HG02759 (cell line): ENCODE results near the gene FAM135A.
"Not testable (repeated sequence)": the region's sequence is repeated elsewhere in the genome, so short reads cannot be mapped to it uniquely, and the experiment has no call there.

Experiments
- ATAC-seq: cut with Tn5 transposase; IDR thresholded peaks from one replicate; pipeline ENCODE4 v1.9.1; 2021; ENCODE audit warnings: mild to moderate bottlenecking, moderate library complexity; ENCODE audit not compliant: unreplicated experiment

The FAM135A gene

GRCh38 chr6:70531133-70531532 lies 117.8 kb downstream of the FAM135A start:
- no peak for ATAC-seq

GRCh38 chr6:70537266-70537665 lies 124.0 kb downstream of the FAM135A start:
- ATAC-seq, result no peak

DNA sequence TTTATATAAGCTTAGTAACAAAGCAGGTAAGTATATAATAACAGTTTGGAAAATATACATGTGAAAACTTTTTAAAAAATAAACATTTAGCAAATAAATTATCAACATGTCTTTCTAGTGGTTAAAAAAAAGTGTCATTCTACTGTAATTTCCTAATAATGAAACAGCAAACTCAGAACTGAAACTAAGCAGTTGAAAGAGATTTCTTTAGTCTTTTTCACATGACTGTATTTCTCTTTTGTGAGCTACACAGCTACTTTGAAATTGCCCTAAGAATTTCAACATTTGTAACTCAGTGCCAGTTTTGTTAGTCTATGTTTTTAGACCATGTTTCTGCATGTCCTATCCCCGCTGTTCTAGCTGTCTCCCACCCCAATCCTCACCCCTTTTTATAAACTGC lies 125.1 kb downstream of the FAM135A start:
- peak; percentile 78 for ATAC-seq

DNA sequence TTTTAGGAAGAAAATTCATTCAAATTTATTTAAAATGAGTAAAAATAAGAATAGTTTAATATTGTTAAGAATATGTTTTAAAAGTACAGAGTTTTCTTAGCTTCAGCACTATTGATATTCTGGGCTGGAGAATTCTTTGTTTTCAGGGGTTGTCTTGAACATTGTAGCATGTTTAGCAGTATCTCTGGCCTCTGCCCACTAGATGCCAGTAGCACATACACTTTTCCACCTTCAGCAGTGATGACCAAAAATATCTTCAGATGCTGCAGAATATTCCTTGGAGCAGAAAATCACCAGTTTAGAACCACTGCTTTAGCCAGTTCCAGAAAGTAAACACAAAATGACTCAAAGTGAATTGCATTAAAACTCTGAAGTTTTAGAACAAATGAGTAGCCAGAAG lies 134.0 kb downstream of the FAM135A start:
- no peak for ATAC-seq

- no peak for ATAC-seq
These were observed 134.6 kb downstream of the FAM135A start for GRCh38 chr6:70547905-70548304.

DNA sequence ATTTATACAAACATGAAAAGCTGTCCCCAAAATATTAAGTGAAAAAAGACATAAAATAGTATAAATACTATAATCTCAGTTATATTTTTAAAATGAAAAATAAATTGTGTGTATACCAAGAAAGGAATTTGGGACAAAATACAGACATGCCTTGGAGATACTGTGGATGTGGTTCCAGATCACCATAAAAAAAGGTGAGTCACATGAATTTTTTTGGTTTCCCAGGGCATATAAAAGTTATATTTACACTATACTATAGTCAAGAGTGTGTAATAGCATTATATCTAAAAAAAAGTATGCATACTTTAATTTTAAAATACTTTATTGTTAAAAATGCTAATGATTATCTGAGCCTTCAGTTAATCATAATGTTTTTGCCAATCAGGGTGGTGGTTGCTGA lies 136.0 kb downstream of the FAM135A start:
- ATAC-seq, result no peak

DNA sequence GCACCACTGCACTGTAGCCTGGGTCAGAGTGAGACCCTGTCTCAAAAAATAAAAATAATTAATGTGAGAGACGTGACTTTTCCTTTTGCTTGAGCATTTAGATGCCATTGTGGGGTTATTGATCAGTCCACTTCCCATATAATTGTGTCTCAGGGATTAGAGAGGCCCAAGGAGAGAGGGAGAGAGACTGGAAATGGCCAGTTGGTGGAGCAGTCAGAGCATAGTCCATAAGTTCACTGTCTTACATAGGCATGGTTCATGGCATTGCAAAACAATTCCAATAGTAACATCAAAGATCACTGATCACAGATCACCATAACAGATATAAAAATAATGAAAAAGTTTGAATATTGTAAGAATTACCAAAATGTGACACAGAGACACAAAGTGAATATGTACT lies 138.3 kb downstream of the FAM135A start:
- no peak for ATAC-seq

GRCh38 chr6:70552286-70552940 lies 139.1 kb downstream of the FAM135A start:
- not testable (repeated sequence) for ATAC-seq

DNA sequence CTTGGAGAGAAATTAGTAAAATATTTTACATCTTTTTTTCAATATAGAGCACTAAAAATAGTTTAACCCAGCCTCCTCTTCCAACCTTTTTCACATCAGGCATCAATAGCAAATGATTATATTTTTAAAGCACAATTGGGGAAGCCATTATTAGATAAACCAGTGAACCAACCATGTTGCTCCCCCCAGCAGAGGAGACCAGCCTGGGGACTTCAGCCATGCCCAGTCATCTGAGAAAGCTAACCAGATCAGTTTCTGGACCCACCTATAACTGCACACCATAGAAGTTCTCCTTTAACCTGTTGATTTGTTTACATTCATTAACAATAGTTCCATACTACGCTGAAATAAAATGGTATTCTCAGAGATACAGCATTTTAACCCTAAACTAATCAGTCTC lies 139.7 kb downstream of the FAM135A start:
- ATAC-seq, result no peak

DNA sequence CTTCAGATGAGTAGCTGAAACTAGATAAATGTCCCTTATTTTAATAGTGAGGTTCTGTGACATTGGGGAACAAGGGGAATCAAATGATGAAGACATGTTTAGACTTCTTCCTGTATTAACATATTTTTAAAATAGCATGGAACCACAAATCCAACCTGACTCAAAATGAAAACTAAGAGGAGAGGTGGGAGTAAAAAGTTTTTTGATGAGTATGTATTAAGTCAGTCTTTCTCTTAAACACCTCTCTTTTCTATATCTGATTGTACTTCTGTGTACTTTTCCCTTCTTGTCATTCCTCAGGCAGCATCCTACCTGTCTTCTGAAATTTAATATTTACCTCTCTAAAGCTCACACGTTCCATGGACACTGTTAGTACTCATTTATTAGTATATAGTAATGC lies 144.7 kb downstream of the FAM135A start:
- ATAC-seq, result no peak

GRCh38 chr6:70562401-70562800 lies 149.1 kb downstream of the FAM135A start:
- ATAC-seq, result not testable (repeated sequence)

DNA sequence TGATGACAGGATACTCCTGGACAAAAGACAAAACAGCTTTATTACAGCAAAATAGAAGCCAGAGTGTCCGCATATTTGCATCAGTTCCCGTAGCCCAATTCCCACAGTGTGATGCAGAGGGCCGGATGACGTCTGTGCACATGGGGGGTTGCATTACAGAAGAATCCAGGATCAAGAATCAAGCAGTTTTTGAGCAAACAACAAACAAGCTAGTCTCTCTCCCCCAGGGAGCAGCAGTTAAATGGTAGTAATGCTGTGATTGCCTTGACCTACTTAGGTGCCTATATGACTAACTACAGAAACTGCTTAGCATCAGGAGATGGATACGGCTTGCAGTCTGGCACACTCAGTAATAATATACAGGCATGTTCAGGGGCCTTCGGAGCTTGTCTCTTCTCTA lies 150.2 kb downstream of the FAM135A start:
- ATAC-seq, result no peak

- peak; percentile 99 for ATAC-seq
These were observed 153.6 kb downstream of the FAM135A start, which contains the start of gene SDHAF4 for GRCh38 chr6:70566751-70567382. SDHAF4 (plus strand) TSS chr6:70566930; CDS start chr6:70566941, 11 bp downstream.

- no peak for ATAC-seq
These were observed 161.3 kb downstream of the FAM135A start for GRCh38 chr6:70574643-70575042.

- no peak for ATAC-seq
These were observed 162.7 kb downstream of the FAM135A start for GRCh38 chr6:70575899-70576495.

DNA sequence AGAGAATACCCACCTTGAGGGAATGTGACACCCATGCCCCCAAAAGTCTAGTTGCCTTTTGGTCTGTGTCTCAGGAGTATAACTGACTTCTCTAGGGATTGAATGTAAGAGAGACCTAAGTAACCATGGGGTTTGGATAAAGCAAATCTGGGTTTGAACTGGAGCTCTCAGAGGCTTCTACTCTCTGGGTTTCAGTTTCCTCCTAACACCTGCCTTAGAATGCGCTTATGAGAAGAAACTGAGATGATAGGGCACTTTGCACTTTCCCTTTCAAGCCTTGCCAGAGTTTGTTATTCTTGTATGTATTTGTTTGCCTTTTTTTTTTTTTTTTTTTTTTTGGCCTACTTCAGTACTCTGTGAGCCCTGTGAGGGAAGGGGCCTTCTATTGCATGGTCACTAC lies 172.8 kb downstream of the FAM135A start:
- peak; percentile 89 for ATAC-seq

- no peak for ATAC-seq
These were observed 177.1 kb downstream of the FAM135A start for GRCh38 chr6:70590400-70590799.

GRCh38 chr6:70592391-70593117 lies 179.2 kb downstream of the FAM135A start:
- ATAC-seq, result no peak

- ATAC-seq, result no peak
These were observed 179.8 kb downstream of the FAM135A start for GRCh38 chr6:70593118-70593486.

- no peak for ATAC-seq
These were observed 185.9 kb downstream of the FAM135A start for GRCh38 chr6:70599187-70599586.

DNA sequence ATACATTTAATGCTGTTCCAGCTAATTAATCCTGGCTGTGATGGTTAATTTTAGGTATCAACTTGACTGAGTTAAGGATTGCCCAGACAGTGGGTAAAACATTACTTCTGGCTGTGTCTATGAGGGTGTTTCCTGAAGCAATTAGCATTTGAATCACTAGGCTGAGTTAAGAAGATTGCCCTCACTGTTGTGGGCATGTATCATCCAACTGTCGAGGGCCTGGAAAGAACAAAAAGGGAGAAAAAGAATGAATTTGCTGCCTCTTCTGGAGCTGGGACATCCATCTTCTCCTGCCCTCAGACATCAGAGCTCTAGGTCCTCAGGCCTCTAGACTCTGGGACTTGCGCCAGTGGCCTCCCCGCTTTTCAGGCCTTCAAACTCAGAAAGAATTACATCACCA lies 187.7 kb downstream of the FAM135A start:
- no peak for ATAC-seq

GRCh38 chr6:70604254-70604653 lies 190.9 kb downstream of the FAM135A start:
- no peak for ATAC-seq
